WTC11 (cell line): ENCODE results near the gene CMKLR1. TPM values are rescaled to one million over a fixed set of nuclear protein-coding genes. Genes with fewer than 3 reads are reported as not detected.

Experiments used
- ATAC-seq: fragments of 200-7000 bp; cut with Tn5 transposase; 2 replicates; pipeline ENCODE4 v1.10.0; 2021; ENCODE audit warnings: mild to moderate bottlenecking, moderate library complexity
- CTCF ChIA-PET: fragments of 300-600 bp; sonication (Branson Sonifier 250); formaldehyde crosslinking; loops from one replicate; lab custom pipeline; 2021; ENCODE audit warnings: antibody characterized with exemption; lab: Charles Lee
- POLR2A ChIA-PET: fragments of 350-600 bp; sonication (Branson Sonifier 250); formaldehyde crosslinking; loops from one replicate; lab custom pipeline; 2021; ENCODE audit warnings: antibody characterized with exemption; lab: Charles Lee
- DNase-seq: peaks from one replicate; pipeline ENCODE4 v3.0.0; 2021; ENCODE audit warnings: low spot score
- H3K27ac Mint-ChIP-seq: 2 replicates; pipeline ENCODE4 v1.8.0; 2021; ENCODE audit warnings: mixed read lengths
- H3K27me3 Mint-ChIP-seq: 2 replicates; pipeline ENCODE4 v1.8.0; 2021; ENCODE audit warnings: low read depth, mild to moderate bottlenecking, moderate library complexity, mixed read lengths
- H3K36me3 Mint-ChIP-seq: 2 replicates; pipeline ENCODE4 v1.8.0; 2021; ENCODE audit warnings: mixed read lengths
- H3K4me1 Mint-ChIP-seq: 2 replicates; pipeline ENCODE4 v1.8.0; 2022; ENCODE audit warnings: mixed read lengths
- H3K4me3 Mint-ChIP-seq: 2 replicates; pipeline ENCODE4 v1.8.0; 2021; ENCODE audit warnings: mild to moderate bottlenecking, moderate library complexity, mixed read lengths
- H3K9me3 Mint-ChIP-seq: 2 replicates; pipeline ENCODE4 v1.8.0; 2021; ENCODE audit warnings: mixed read lengths
- ATF1 ChIP-seq: sonication (generic); formaldehyde crosslinking; IDR thresholded peaks from 2 replicates; pipeline ENCODE4 v1.8.1; 2023; ENCODE audit warnings: mild to moderate bottlenecking, moderate library complexity, missing genetic modification reagents
- ESRRA ChIP-seq: sonication (generic); formaldehyde crosslinking; IDR thresholded peaks from 2 replicates; pipeline ENCODE4 v1.8.1; 2022; ENCODE audit warnings: mild to moderate bottlenecking, missing genetic modification reagents, borderline replicate concordance
- ETV6 ChIP-seq: sonication (generic); formaldehyde crosslinking; IDR thresholded peaks from 2 replicates; pipeline ENCODE4 v1.8.1; 2022; ENCODE audit warnings: mild to moderate bottlenecking, missing genetic modification reagents
- KAT7 ChIP-seq: sonication (generic); formaldehyde crosslinking; IDR thresholded peaks from 2 replicates; pipeline ENCODE4 v1.8.1; 2023; ENCODE audit warnings: missing genetic modification reagents, mild to moderate bottlenecking, borderline replicate concordance
- ZNF219 ChIP-seq: sonication (generic); formaldehyde crosslinking; IDR thresholded peaks from 2 replicates; pipeline ENCODE4 v1.8.0; 2023; ENCODE audit warnings: missing genetic modification reagents, mild to moderate bottlenecking, borderline replicate concordance
- ZNF232 ChIP-seq: sonication (generic); formaldehyde crosslinking; IDR thresholded peaks from 2 replicates; pipeline ENCODE4 v1.8.0; 2022; ENCODE audit warnings: mild to moderate bottlenecking, missing genetic modification reagents
- ZNF396 ChIP-seq: fragments of 250-450 bp; sonication (Bioruptor Pico); IDR thresholded peaks from 2 replicates; pipeline ENCODE4 v1.8.0; 2021; ENCODE audit warnings: mild to moderate bottlenecking, moderate library complexity, borderline replicate concordance
- total RNA-seq: library from RNA; stranded (reverse); gene quantifications from 3 replicates; pipeline ENCODE4 v1.2.3, GENCODE V29; 2021
- TF ChIP-seq, protein P1 (sequence below): sonication (generic); formaldehyde crosslinking; IDR thresholded peaks from 2 replicates; pipeline ENCODE4 v1.8.1; 2022; ENCODE audit warnings: low read depth, mild to moderate bottlenecking, moderate library complexity, missing genetic modification reagents, borderline replicate concordance
- TF ChIP-seq, protein P2 (sequence below): sonication (generic); formaldehyde crosslinking; IDR thresholded peaks from 2 replicates; pipeline ENCODE4 v1.8.1; 2023; ENCODE audit warnings: mild to moderate bottlenecking, missing genetic modification reagents, moderate library complexity
- TF ChIP-seq, protein P3 (sequence below): fragments of 200-600 bp; IDR thresholded peaks from 2 replicates; pipeline ENCODE4 v1.8.0; 2022; ENCODE audit warnings: antibody characterized with exemption
- TF ChIP-seq, protein P4 (sequence below): sonication (generic); formaldehyde crosslinking; IDR thresholded peaks from 2 replicates; pipeline ENCODE4 v1.8.1; 2023; ENCODE audit warnings: mild to moderate bottlenecking, missing genetic modification reagents, borderline replicate concordance
- TF ChIP-seq, protein P5 (sequence below): sonication (generic); formaldehyde crosslinking; conservative IDR thresholded peaks from 2 replicates; pipeline ENCODE4 v1.8.1; 2022; ENCODE audit warnings: mild to moderate bottlenecking, missing genetic modification reagents
- TF ChIP-seq, protein P6 (sequence below): sonication (generic); formaldehyde crosslinking; IDR thresholded peaks from 2 replicates; pipeline ENCODE4 v1.8.0; 2022; ENCODE audit warnings: mild to moderate bottlenecking, missing genetic modification reagents
- TF ChIP-seq, protein P7 (sequence below): sonication (generic); formaldehyde crosslinking; IDR thresholded peaks from 2 replicates; pipeline ENCODE4 v1.8.1; 2023; ENCODE audit warnings: mild to moderate bottlenecking, missing genetic modification reagents, moderate library complexity
- TF ChIP-seq, protein P8 (sequence below): sonication (generic); formaldehyde crosslinking; IDR thresholded peaks from 2 replicates; pipeline ENCODE4 v1.8.1; 2022; ENCODE audit warnings: low read depth, missing genetic modification reagents, borderline replicate concordance
- TF ChIP-seq, protein P9 (sequence below): fragments of 250-450 bp; sonication (Bioruptor Pico); IDR thresholded peaks from 2 replicates; pipeline ENCODE4 v1.9.0; 2021; ENCODE audit warnings: moderate library complexity, mild to moderate bottlenecking, inconsistent platforms, borderline replicate concordance
- TF ChIP-seq, protein P10 (sequence below): sonication (generic); formaldehyde crosslinking; IDR thresholded peaks from 2 replicates; pipeline ENCODE4 v1.8.1; 2023; ENCODE audit warnings: mild to moderate bottlenecking, moderate library complexity, missing genetic modification reagents

CMKLR1 gene
- total RNA-seq, 1 experiment from 2014 or later, result 1.6 TPM

DNA sequence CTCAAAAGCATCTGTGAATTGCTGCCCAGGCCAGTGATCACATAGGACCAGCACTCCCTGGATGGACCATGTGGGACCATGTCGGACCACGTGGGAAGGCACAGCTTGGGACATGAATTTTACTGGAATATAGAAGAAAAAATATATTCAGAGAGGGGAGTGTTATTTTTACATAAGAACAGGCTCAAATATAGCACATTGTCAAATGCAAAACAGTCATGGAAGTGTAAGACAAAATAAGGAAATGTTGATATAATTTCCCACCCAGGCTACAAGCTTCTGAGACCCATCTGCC lies 68.3 kb downstream of the CMKLR1 start:
- Mint-ChIP-seq H3K4me3 (no peak overlapping the region), H3K36me3 (no peaks in the 10 kb centered on the region), H3K27me3 (peaks cover 3% of the 10 kb centered on the region; the same call in 1 of the 2 replicates), H3K9me3 (peaks cover 22% of the 10 kb centered on the region), H3K4me1 (peaks cover 16% of the 10 kb centered on the region), H3K27ac (no peak overlapping the region)
- CTCF ChIA-PET, result interaction anchor here (0.6 to 0.9 kb wide), 3 partner anchors 31 to 44 kb away, joined by 3 to 4 read pairs (median 3); no protein-coding TSS in a partner anchor
- no peak for DNase-seq
- no peak for ATAC-seq
- no peak for TF ChIP-seq ZNF219 (CRISPR knock-in tag)
- TF ChIP-seq, protein P1, sequence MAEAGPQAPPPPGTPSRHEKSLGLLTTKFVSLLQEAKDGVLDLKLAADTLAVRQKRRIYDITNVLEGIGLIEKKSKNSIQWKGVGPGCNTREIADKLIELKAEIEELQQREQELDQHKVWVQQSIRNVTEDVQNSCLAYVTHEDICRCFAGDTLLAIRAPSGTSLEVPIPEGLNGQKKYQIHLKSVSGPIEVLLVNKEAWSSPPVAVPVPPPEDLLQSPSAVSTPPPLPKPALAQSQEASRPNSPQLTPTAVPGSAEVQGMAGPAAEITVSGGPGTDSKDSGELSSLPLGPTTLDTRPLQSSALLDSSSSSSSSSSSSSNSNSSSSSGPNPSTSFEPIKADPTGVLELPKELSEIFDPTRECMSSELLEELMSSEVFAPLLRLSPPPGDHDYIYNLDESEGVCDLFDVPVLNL (CRISPR knock-in tag), result no peak
- no peak for TF ChIP-seq ZNF232
- TF ChIP-seq, protein P2, sequence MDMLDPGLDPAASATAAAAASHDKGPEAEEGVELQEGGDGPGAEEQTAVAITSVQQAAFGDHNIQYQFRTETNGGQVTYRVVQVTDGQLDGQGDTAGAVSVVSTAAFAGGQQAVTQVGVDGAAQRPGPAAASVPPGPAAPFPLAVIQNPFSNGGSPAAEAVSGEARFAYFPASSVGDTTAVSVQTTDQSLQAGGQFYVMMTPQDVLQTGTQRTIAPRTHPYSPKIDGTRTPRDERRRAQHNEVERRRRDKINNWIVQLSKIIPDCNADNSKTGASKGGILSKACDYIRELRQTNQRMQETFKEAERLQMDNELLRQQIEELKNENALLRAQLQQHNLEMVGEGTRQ (CRISPR knock-in tag), result no peak
- TF ChIP-seq, protein P3, sequence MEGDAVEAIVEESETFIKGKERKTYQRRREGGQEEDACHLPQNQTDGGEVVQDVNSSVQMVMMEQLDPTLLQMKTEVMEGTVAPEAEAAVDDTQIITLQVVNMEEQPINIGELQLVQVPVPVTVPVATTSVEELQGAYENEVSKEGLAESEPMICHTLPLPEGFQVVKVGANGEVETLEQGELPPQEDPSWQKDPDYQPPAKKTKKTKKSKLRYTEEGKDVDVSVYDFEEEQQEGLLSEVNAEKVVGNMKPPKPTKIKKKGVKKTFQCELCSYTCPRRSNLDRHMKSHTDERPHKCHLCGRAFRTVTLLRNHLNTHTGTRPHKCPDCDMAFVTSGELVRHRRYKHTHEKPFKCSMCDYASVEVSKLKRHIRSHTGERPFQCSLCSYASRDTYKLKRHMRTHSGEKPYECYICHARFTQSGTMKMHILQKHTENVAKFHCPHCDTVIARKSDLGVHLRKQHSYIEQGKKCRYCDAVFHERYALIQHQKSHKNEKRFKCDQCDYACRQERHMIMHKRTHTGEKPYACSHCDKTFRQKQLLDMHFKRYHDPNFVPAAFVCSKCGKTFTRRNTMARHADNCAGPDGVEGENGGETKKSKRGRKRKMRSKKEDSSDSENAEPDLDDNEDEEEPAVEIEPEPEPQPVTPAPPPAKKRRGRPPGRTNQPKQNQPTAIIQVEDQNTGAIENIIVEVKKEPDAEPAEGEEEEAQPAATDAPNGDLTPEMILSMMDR, result no peak
- TF ChIP-seq, protein P4, sequence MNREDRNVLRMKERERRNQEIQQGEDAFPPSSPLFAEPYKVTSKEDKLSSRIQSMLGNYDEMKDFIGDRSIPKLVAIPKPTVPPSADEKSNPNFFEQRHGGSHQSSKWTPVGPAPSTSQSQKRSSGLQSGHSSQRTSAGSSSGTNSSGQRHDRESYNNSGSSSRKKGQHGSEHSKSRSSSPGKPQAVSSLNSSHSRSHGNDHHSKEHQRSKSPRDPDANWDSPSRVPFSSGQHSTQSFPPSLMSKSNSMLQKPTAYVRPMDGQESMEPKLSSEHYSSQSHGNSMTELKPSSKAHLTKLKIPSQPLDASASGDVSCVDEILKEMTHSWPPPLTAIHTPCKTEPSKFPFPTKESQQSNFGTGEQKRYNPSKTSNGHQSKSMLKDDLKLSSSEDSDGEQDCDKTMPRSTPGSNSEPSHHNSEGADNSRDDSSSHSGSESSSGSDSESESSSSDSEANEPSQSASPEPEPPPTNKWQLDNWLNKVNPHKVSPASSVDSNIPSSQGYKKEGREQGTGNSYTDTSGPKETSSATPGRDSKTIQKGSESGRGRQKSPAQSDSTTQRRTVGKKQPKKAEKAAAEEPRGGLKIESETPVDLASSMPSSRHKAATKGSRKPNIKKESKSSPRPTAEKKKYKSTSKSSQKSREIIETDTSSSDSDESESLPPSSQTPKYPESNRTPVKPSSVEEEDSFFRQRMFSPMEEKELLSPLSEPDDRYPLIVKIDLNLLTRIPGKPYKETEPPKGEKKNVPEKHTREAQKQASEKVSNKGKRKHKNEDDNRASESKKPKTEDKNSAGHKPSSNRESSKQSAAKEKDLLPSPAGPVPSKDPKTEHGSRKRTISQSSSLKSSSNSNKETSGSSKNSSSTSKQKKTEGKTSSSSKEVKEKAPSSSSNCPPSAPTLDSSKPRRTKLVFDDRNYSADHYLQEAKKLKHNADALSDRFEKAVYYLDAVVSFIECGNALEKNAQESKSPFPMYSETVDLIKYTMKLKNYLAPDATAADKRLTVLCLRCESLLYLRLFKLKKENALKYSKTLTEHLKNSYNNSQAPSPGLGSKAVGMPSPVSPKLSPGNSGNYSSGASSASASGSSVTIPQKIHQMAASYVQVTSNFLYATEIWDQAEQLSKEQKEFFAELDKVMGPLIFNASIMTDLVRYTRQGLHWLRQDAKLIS (CRISPR knock-in tag), result no peak
- no peak for TF ChIP-seq KAT7 (CRISPR knock-in tag)
- TF ChIP-seq, protein P5, sequence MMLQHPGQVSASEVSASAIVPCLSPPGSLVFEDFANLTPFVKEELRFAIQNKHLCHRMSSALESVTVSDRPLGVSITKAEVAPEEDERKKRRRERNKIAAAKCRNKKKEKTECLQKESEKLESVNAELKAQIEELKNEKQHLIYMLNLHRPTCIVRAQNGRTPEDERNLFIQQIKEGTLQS (CRISPR knock-in tag), result no peak
- TF ChIP-seq, protein P6, sequence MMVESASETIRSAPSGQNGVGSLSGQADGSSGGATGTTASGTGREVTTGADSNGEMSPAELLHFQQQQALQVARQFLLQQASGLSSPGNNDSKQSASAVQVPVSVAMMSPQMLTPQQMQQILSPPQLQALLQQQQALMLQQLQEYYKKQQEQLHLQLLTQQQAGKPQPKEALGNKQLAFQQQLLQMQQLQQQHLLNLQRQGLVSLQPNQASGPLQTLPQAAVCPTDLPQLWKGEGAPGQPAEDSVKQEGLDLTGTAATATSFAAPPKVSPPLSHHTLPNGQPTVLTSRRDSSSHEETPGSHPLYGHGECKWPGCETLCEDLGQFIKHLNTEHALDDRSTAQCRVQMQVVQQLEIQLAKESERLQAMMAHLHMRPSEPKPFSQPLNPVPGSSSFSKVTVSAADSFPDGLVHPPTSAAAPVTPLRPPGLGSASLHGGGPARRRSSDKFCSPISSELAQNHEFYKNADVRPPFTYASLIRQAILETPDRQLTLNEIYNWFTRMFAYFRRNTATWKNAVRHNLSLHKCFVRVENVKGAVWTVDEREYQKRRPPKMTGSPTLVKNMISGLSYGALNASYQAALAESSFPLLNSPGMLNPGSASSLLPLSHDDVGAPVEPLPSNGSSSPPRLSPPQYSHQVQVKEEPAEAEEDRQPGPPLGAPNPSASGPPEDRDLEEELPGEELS (CRISPR knock-in tag), result no peak
- TF ChIP-seq, protein P7, sequence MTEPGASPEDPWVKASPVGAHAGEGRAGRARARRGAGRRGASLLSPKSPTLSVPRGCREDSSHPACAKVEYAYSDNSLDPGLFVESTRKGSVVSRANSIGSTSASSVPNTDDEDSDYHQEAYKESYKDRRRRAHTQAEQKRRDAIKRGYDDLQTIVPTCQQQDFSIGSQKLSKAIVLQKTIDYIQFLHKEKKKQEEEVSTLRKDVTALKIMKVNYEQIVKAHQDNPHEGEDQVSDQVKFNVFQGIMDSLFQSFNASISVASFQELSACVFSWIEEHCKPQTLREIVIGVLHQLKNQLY (CRISPR knock-in tag), result no peak
- TF ChIP-seq, protein P8, sequence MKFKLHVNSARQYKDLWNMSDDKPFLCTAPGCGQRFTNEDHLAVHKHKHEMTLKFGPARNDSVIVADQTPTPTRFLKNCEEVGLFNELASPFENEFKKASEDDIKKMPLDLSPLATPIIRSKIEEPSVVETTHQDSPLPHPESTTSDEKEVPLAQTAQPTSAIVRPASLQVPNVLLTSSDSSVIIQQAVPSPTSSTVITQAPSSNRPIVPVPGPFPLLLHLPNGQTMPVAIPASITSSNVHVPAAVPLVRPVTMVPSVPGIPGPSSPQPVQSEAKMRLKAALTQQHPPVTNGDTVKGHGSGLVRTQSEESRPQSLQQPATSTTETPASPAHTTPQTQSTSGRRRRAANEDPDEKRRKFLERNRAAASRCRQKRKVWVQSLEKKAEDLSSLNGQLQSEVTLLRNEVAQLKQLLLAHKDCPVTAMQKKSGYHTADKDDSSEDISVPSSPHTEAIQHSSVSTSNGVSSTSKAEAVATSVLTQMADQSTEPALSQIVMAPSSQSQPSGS, result no peak
- no peak for TF ChIP-seq ATF1 (CRISPR knock-in tag)
- TF ChIP-seq, protein P9, sequence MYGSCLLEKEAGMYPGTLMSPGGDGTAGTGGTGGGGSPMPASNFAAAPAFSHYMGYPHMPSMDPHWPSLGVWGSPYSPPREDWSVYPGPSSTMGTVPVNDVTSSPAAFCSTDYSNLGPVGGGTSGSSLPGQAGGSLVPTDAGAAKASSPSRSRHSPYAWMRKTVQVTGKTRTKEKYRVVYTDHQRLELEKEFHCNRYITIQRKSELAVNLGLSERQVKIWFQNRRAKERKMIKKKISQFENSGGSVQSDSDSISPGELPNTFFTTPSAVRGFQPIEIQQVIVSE (CRISPR knock-in tag), result no peak
- no peak for TF ChIP-seq ETV6
- TF ChIP-seq ZNF396, result no peak
- TF ChIP-seq ESRRA (CRISPR knock-in tag), result no peak
- TF ChIP-seq, protein P10, sequence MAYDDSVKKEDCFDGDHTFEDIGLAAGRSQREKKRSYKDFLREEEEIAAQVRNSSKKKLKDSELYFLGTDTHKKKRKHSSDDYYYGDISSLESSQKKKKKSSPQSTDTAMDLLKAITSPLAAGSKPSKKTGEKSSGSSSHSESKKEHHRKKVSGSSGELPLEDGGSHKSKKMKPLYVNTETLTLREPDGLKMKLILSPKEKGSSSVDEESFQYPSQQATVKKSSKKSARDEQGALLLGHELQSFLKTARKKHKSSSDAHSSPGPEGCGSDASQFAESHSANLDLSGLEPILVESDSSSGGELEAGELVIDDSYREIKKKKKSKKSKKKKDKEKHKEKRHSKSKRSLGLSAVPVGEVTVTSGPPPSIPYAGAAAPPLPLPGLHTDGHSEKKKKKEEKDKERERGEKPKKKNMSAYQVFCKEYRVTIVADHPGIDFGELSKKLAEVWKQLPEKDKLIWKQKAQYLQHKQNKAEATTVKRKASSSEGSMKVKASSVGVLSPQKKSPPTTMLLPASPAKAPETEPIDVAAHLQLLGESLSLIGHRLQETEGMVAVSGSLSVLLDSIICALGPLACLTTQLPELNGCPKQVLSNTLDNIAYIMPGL (CRISPR knock-in tag), result no peak
- POLR2A ChIA-PET, result no interaction called here
